ENCODE results near the gene KRTAP21-1. TPM values are rescaled to one million over a fixed set of nuclear protein-coding genes. Genes with fewer than 3 reads are reported as not detected.

KRTAP21-1 gene
- not detected in 5 replicates for total RNA-seq (2022; extraction: Qiagen RNA extraction)

DNA sequence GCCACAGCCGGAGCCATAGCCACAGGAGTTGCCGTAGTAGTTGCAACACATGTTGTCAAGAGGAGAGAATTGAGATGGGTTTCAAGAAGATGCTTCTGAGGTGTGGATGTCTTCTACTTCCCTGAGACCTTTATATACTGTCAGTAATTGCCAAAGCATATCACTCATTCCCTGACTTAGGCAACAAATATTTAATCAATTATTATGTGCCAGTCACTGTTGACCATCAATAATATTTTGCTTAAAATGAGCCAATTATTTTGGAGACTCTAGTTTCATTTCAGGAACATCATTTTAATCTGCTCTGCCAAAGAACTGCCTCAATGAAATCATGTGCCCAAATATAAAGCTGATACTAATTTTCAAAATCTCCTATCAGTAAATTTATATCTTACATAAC lies at the start of gene KRTAP21-1:
Gene KRTAP21-1, minus strand, starts transcription at position 101 of the 400 bp plus-strand sequence. Its CDS starts 50 bp downstream, at position 51.

GRCh38 chr21:30747159-30747558 lies 8.1 kb downstream of the KRTAP21-1 start, which contains the start of gene KRTAP21-2:
Gene KRTAP21-2 (minus strand): TSS chr21:30747259. CDS start chr21:30747202, 57 bp downstream.

DNA sequence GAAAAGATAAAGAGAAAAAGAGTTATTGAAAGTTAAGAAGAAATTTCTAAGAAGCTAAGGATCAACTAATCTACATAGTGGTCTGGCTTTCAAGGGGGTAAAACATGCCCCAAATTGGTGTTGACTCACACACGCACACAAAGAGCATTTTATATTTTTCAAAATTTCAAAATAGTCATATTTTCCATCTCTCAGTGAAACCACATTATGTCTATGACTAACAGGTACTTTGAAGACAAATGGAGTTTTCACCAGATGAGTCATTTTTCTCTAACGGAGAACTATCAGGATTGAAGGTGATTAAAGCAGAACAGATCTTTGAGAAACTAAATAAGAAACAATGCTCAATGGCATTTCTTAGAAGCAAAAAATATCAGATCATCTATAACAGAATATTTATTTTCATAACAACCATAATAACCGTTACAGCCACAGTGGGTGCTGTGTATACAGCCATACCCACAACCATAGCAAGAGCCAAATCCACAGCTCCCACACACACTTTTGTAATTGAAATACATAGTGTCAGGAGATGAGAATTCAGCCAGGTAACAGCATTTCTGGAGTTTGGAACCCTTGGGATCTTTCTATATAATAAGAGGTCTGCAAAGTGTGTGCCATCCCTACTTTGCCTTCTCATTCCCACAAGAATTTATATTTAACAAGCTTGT lies 36.9 kb downstream of the KRTAP21-1 start, which contains the start of gene KRTAP21-3:
Gene KRTAP21-3, minus strand, starts transcription at position 539 of the 671 bp plus-strand sequence. Its CDS starts 18 bp downstream, at position 521.

Other genes with a start within 250 kb of the KRTAP21-1 start
- not detected in 5 replicates for gene KRTAP19-6, start 213.6 kb downstream of the KRTAP21-1 start, total RNA-seq (2022; extraction: Qiagen RNA extraction)
- gene KRTAP19-7, start 194.1 kb downstream of the KRTAP21-1 start, total RNA-seq (2022; extraction: Qiagen RNA extraction): not detected in 5 replicates
- not detected in 5 replicates for gene KRTAP22-2, start 165.0 kb downstream of the KRTAP21-1 start, total RNA-seq (2022; extraction: Qiagen RNA extraction)
- not detected in 5 replicates for gene KRTAP6-3, start 163.0 kb downstream of the KRTAP21-1 start, total RNA-seq (2022; extraction: Qiagen RNA extraction)
- gene KRTAP6-2, start 156.5 kb downstream of the KRTAP21-1 start, total RNA-seq (2022; extraction: Qiagen RNA extraction): not detected in 5 replicates
- not detected in 5 replicates for gene KRTAP22-1, start 154.3 kb downstream of the KRTAP21-1 start, total RNA-seq (2022; extraction: Qiagen RNA extraction)
- not detected in 5 replicates for gene KRTAP6-1, start 141.5 kb downstream of the KRTAP21-1 start, total RNA-seq (2022; extraction: Qiagen RNA extraction)
- gene KRTAP20-1, start 139.0 kb downstream of the KRTAP21-1 start, total RNA-seq (2022; extraction: Qiagen RNA extraction): not detected in 5 replicates
- not detected in 5 replicates for gene KRTAP20-4, start 134.8 kb downstream of the KRTAP21-1 start, total RNA-seq (2022; extraction: Qiagen RNA extraction)
- not detected in 5 replicates for gene KRTAP20-2, start 120.2 kb downstream of the KRTAP21-1 start, total RNA-seq (2022; extraction: Qiagen RNA extraction)
- not detected in 5 replicates for gene KRTAP20-3, start 112.6 kb downstream of the KRTAP21-1 start, total RNA-seq (2022; extraction: Qiagen RNA extraction)
- gene KRTAP21-3, start 36.7 kb downstream of the KRTAP21-1 start, total RNA-seq (2022; extraction: Qiagen RNA extraction): not detected in 5 replicates
- not detected in 5 replicates for gene KRTAP21-2, start 8.2 kb downstream of the KRTAP21-1 start, total RNA-seq (2022; extraction: Qiagen RNA extraction)
- gene KRTAP8-1, start 57.8 kb upstream of the KRTAP21-1 start, total RNA-seq (2022; extraction: Qiagen RNA extraction): not detected in 5 replicates
- not detected in 5 replicates for gene KRTAP7-1, start 74.3 kb upstream of the KRTAP21-1 start, total RNA-seq (2022; extraction: Qiagen RNA extraction)
- not detected in 5 replicates for gene KRTAP11-1, start 126.2 kb upstream of the KRTAP21-1 start, total RNA-seq (2022; extraction: Qiagen RNA extraction)